Keratinocyte (primary cell): ENCODE measurements around the gene HOXC4. TPM values are rescaled to one million over a fixed set of nuclear protein-coding genes. Genes with fewer than 3 reads are reported as not detected.

Experiments used
- DNase-seq: peaks from one replicate; pipeline ENCODE4 v3.0.0-alpha.2; 2011; ENCODE audit warnings: low read depth, missing footprints, low spot score
- FAIRE-seq: peaks from 2 replicates; lab custom pipeline; 2011; peaks lifted over from hg19 to GRCh38; lab: Jason Lieb, UNC
- H2AFZ ChIP-seq: 2 replicates; pipeline ENCODE4 v1.6.0; 2012; ENCODE audit warnings: low read length, control low read depth, inconsistent platforms; ENCODE audit not compliant: control insufficient read depth
- H3K27ac ChIP-seq: 2 replicates; pipeline ENCODE4 v1.5.1; 2011; ENCODE audit warnings: low read length; ENCODE audit not compliant: control insufficient read depth, insufficient read depth
- H3K27me3 ChIP-seq: 3 replicates; pipeline ENCODE4 v1.6.0; 2011; ENCODE audit warnings: low read length; ENCODE audit not compliant: control insufficient read depth, insufficient read depth; ENCODE audit errors: extremely low read depth
- H3K36me3 ChIP-seq, 2 experiments: 2 replicates in 1 of 2; 3 replicates in 1 of 2; pipeline ENCODE4 v1.5.1; 2011; ENCODE audit warnings: low read length in 2 of 2, mild to moderate bottlenecking in 1 of 2; ENCODE audit not compliant: control insufficient read depth in 2 of 2, insufficient read depth in 2 of 2; ENCODE audit errors: extremely low read depth in 1 of 2
- H3K4me1 ChIP-seq: 3 replicates; pipeline ENCODE4 v1.5.1; 2011; ENCODE audit warnings: low read length; ENCODE audit not compliant: control insufficient read depth, insufficient read depth; ENCODE audit errors: extremely low read depth
- H3K4me2 ChIP-seq: 3 replicates; pipeline ENCODE4 v1.6.0; 2011; ENCODE audit warnings: low read depth, low read length; ENCODE audit not compliant: control insufficient read depth, insufficient read depth; ENCODE audit errors: extremely low read depth
- H3K4me3 ChIP-seq, 3 experiments: fragments of 200-600 bp in 1 of 3; sonication (generic) in 1 of 3; 2 replicates in 2 of 3; 3 replicates in 1 of 3; pipeline ENCODE4 v1.5.1; 2011 to 2016; ENCODE audit warnings: low read length in 3 of 3, mild to moderate bottlenecking in 3 of 3, control low read depth in 2 of 3, inconsistent platforms in 1 of 3, low read depth in 1 of 3, mixed read lengths in 1 of 3, mixed run types in 1 of 3, moderate library complexity in 1 of 3; ENCODE audit not compliant: control insufficient read depth in 2 of 3, insufficient read depth in 2 of 3; ENCODE audit errors: extremely low read depth in 1 of 3
- H3K79me2 ChIP-seq: 2 replicates; pipeline ENCODE4 v1.6.0; 2012; ENCODE audit warnings: low read length; ENCODE audit not compliant: control insufficient read depth, insufficient read depth
- H3K9ac ChIP-seq: 3 replicates; pipeline ENCODE4 v1.6.0; 2011; ENCODE audit warnings: low read length; ENCODE audit not compliant: control insufficient read depth, insufficient read depth; ENCODE audit errors: extremely low read depth
- H3K9me1 ChIP-seq: 3 replicates; pipeline ENCODE4 v1.6.0; 2011; ENCODE audit warnings: low read length; ENCODE audit not compliant: control insufficient read depth, insufficient read depth; ENCODE audit errors: extremely low read depth
- H3K9me3 ChIP-seq: 2 replicates; pipeline ENCODE4 v1.5.1; 2012; ENCODE audit warnings: low read depth, low read length; ENCODE audit not compliant: control insufficient read depth
- H4K20me1 ChIP-seq: 3 replicates; pipeline ENCODE4 v1.6.0; 2011; ENCODE audit warnings: low read length; ENCODE audit not compliant: control insufficient read depth, insufficient read depth; ENCODE audit errors: extremely low read depth
- EZH2 ChIP-seq: IDR thresholded peaks from one replicate; pipeline ENCODE4 v1.6.1; 2012; ENCODE audit warnings: inconsistent platforms, mild to moderate bottlenecking, low read length, moderate library complexity
- dilution Hi-C: fragments of 300-500 bp; cut with MboI; formaldehyde crosslinking; loops from one replicate; pipeline ENCODE4 v1.7.0; 2020; ENCODE audit warnings: low sequenced_read_pairs; ENCODE audit not compliant: extremely low pct_ligation_motif_present
- polyA plus RNA-seq, 5 experiments: library from polyadenylated mRNA; depleted of rRNA in 3 of 5; stranded (reverse) in 3 of 5; stranded (forward) in 1 of 5; unstranded in 1 of 5; fragments of >200 nt; gene quantifications; 1 replicate in 1 of 5; 2 replicates in 3 of 5; 3 replicates in 1 of 5; pipeline versions ENCODE4 v1.2.1 to v1.2.3, GENCODE V29; 2011 to 2012; ENCODE audit warnings: missing spikeins in 2 of 5, low read depth in 1 of 5, low replicate concordance in 1 of 5
- TF ChIP-seq, protein P1 (sequence below), 3 experiments: IDR thresholded peaks in 1 of 3; conservative IDR thresholded peaks in 1 of 3; optimal IDR thresholded peaks in 1 of 3; 2 replicates in 2 of 3; 3 replicates in 1 of 3; pipeline versions ENCODE3 to v1.5.1; 2011; ENCODE audit warnings: low read length in 3 of 3, mild to moderate bottlenecking in 3 of 3, moderate library complexity in 2 of 3, control low read depth in 1 of 3, inconsistent platforms in 1 of 3; ENCODE audit not compliant: insufficient read depth in 2 of 3; ENCODE audit errors: extremely low read depth in 1 of 3

The HOXC4 gene
- polyA plus RNA-seq, 1 donor (not counting 4 experiments of a cell fraction or from before 2014, with no cell fraction given): 1.8 TPM

DNA sequence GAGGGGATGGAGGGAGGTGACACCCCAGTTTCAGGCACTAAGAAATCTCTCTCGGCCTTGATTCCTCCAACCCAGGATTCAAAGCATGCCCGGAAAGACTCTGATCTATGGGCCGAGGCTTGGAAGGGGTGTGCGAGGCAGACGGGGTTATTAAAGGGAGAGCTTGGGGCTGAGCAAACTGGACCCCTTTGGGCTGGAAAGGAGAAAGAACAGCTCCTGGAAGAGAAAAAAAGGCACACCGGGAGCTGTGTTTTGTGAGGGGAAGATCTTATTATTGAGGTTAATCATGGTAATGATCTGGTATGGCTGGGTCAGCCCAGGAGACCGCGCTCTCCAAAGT, 5.7 kb upstream of the HOXC4 start:
- Histone ChIP-seq H3K4me3 (no peak overlapping the region), H3K9me1 (no peaks in the 10 kb centered on the region), H3K79me2 (no peaks in the 10 kb centered on the region), H3K9me3 (no peaks in the 10 kb centered on the region), H3K4me1 (peaks cover 23% of the 10 kb centered on the region), H2AFZ (no peak overlapping the region), H3K4me2 (no peak overlapping the region), H3K9ac (no peak overlapping the region), H3K27me3 (no peaks in the 10 kb centered on the region), H3K27ac (no peak overlapping the region), H4K20me1 (no peaks in the 10 kb centered on the region), H3K36me3 (no peaks in the 10 kb centered on the region)
- FAIRE-seq: no peak
- dilution Hi-C loops: no loop called here
- TF ChIP-seq, protein P1, sequence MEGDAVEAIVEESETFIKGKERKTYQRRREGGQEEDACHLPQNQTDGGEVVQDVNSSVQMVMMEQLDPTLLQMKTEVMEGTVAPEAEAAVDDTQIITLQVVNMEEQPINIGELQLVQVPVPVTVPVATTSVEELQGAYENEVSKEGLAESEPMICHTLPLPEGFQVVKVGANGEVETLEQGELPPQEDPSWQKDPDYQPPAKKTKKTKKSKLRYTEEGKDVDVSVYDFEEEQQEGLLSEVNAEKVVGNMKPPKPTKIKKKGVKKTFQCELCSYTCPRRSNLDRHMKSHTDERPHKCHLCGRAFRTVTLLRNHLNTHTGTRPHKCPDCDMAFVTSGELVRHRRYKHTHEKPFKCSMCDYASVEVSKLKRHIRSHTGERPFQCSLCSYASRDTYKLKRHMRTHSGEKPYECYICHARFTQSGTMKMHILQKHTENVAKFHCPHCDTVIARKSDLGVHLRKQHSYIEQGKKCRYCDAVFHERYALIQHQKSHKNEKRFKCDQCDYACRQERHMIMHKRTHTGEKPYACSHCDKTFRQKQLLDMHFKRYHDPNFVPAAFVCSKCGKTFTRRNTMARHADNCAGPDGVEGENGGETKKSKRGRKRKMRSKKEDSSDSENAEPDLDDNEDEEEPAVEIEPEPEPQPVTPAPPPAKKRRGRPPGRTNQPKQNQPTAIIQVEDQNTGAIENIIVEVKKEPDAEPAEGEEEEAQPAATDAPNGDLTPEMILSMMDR (optimal IDR thresholded peaks at IDR 0.05 in 1 of 3, IDR thresholded peaks at IDR 0.05 in 1 of 3, conservative IDR thresholded peaks at IDR 0.05 in 1 of 3; ENCODE audit: extremely low read depth in 1 of 3, insufficient read depth in 2 of 3, low read length in 3 of 3): no peak
- TF ChIP-seq EZH2: no peak
- no peak for DNase-seq

GRCh38 chr12:54048406-54049093, 5.1 kb upstream of the HOXC4 start:
- TF ChIP-seq EZH2: no peak
- no peaks in the 10 kb centered on the region for H4K20me1 ChIP-seq
- no peaks in the 10 kb centered on the region for H3K9me1 ChIP-seq
- H3K9ac ChIP-seq: no peak overlapping the region
- H3K27me3 ChIP-seq: no peaks in the 10 kb centered on the region
- H3K4me2 ChIP-seq: no peak overlapping the region
- H3K36me3 ChIP-seq: no peaks in the 10 kb centered on the region
- no peak overlapping the region for H2AFZ ChIP-seq
- dilution Hi-C loops: no loop called here
- no peaks in the 10 kb centered on the region for H3K79me2 ChIP-seq
- no peak for FAIRE-seq
- peaks cover 25% of the 10 kb centered on the region for H3K4me1 ChIP-seq
- H3K27ac ChIP-seq: no peak overlapping the region
- no peak overlapping the region for H3K4me3 ChIP-seq
- H3K9me3 ChIP-seq: no peaks in the 10 kb centered on the region
- no peak for DNase-seq

GRCh38 chr12:54049108-54049507, 4.5 kb upstream of the HOXC4 start:
- dilution Hi-C loops: no loop called here
- Histone ChIP-seq H4K20me1 (no peaks in the 10 kb centered on the region), H3K4me2 (no peak overlapping the region), H3K27ac (no peak overlapping the region), H2AFZ (no peak overlapping the region), H3K9me1 (no peaks in the 10 kb centered on the region), H3K9ac (no peak overlapping the region), H3K27me3 (no peaks in the 10 kb centered on the region), H3K79me2 (no peaks in the 10 kb centered on the region), H3K4me1 (peaks cover 25% of the 10 kb centered on the region), H3K4me3 (no peak overlapping the region), H3K36me3 (no peaks in the 10 kb centered on the region), H3K9me3 (no peaks in the 10 kb centered on the region)
- TF ChIP-seq EZH2: no peak
- TF ChIP-seq, protein P1 (optimal IDR thresholded peaks at IDR 0.05 in 1 of 3, IDR thresholded peaks at IDR 0.05 in 1 of 3, conservative IDR thresholded peaks at IDR 0.05 in 1 of 3; ENCODE audit: extremely low read depth in 1 of 3, insufficient read depth in 2 of 3, low read length in 3 of 3): no peak
- FAIRE-seq (no peak), DNase-seq (no peak)
